ENCODE results near the gene ITPRID2.

GRCh38 chr2:181907057-181907456 lies 15.5 kb downstream of the ITPRID2 start:
- TF ChIP-seq, protein P1, sequence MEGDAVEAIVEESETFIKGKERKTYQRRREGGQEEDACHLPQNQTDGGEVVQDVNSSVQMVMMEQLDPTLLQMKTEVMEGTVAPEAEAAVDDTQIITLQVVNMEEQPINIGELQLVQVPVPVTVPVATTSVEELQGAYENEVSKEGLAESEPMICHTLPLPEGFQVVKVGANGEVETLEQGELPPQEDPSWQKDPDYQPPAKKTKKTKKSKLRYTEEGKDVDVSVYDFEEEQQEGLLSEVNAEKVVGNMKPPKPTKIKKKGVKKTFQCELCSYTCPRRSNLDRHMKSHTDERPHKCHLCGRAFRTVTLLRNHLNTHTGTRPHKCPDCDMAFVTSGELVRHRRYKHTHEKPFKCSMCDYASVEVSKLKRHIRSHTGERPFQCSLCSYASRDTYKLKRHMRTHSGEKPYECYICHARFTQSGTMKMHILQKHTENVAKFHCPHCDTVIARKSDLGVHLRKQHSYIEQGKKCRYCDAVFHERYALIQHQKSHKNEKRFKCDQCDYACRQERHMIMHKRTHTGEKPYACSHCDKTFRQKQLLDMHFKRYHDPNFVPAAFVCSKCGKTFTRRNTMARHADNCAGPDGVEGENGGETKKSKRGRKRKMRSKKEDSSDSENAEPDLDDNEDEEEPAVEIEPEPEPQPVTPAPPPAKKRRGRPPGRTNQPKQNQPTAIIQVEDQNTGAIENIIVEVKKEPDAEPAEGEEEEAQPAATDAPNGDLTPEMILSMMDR (IDR thresholded peaks at IDR 0.05): no peak
- TF ChIP-seq POLR2A (IDR thresholded peaks at IDR 0.05) (no peak), POLR2AphosphoS5 (IDR thresholded peaks at IDR 0.05) (no peak), EP300 (IDR thresholded peaks at IDR 0.05) (no peak)
